Esophagus muscularis mucosa (tissue), 4 donors: Measurements from ENCODE around the gene PRM3. TPM values are rescaled to one million over a fixed set of nuclear protein-coding genes. Genes with fewer than 3 reads are reported as not detected.

ENCODE experiments used
- DNase-seq: peaks from one replicate; pipeline ENCODE4 v3.0.0-alpha.2; 2017; ENCODE audit errors: extremely low spot score
- H3K27ac ChIP-seq, 4 donors: fragments of 200-600 bp; sonication (generic); replicated peaks in 1 of 4; 1 replicate in 3 of 4; 2 replicates in 1 of 4; pipeline ENCODE4 v1.5.1; 2016 to 2019; ENCODE audit warnings: mild to moderate bottlenecking in 1 of 4
- H3K27me3 ChIP-seq, 4 donors: fragments of 200-600 bp; sonication (generic); one replicate each; pipeline versions ENCODE4 v1.5.1 to v1.6.0; 2016 to 2019
- H3K36me3 ChIP-seq, 4 donors: fragments of 200-600 bp; sonication (generic); one replicate each; pipeline ENCODE4 v1.5.1; 2016 to 2019
- H3K4me1 ChIP-seq, 4 donors: fragments of 200-600 bp; sonication (generic); one replicate each; pipeline ENCODE4 v1.5.1; 2016 to 2019
- H3K4me3 ChIP-seq, 4 donors: fragments of 200-600 bp; sonication (generic); 1 replicate in 2 of 4; 2 replicates in 2 of 4; pipeline ENCODE4 v1.5.1; 2016 to 2019; ENCODE audit warnings: mild to moderate bottlenecking in 4 of 4, moderate library complexity in 1 of 4
- H3K9me3 ChIP-seq, 4 donors: fragments of 200-600 bp; sonication (generic); 1 replicate in 3 of 4; 2 replicates in 1 of 4; pipeline ENCODE4 v1.5.1; 2016 to 2019
- CTCF ChIP-seq, 3 experiments: fragments of 200-600 bp in 2 of 3; fragments of 450-650 bp in 1 of 3; sonication (generic) in 2 of 3; IDR thresholded peaks; one replicate each; pipeline ENCODE4 v1.5.1; 2017 to 2019; ENCODE audit warnings: antibody characterized with exemption in 3 of 3, mild to moderate bottlenecking in 2 of 3, moderate library complexity in 1 of 3
- EP300 ChIP-seq: sonication (generic); formaldehyde crosslinking; IDR thresholded peaks from one replicate; pipeline ENCODE4 v1.6.1; 2017; ENCODE audit warnings: antibody characterized with exemption
- POLR2A ChIP-seq: fragments of 450-650 bp; IDR thresholded peaks from one replicate; pipeline ENCODE4 v1.6.1; 2017; ENCODE audit warnings: antibody characterized with exemption, moderate library complexity, mild to moderate bottlenecking, low read depth
- POLR2AphosphoS5 ChIP-seq, 2 donors: sonication (generic); formaldehyde crosslinking; IDR thresholded peaks; one replicate each; pipeline ENCODE4 v1.6.1; 2017; ENCODE audit warnings: antibody characterized with exemption in 2 of 2
- WGBS: methylation state at CpG from one replicate; pipeline ENCODE4 v1.1.5; 2018; 5-methylcytosine and 5-hydroxymethylcytosine counted together
- intact Hi-C: fragments of 100-400 bp; cut with DNase I; formaldehyde crosslinking; loops from one replicate; pipeline ENCODE4 v1.15.1; 2023
- total RNA-seq, 4 donors: library from RNA; depleted of rRNA; stranded (reverse); fragments of >200 nt; gene quantifications; one replicate each; pipeline versions ENCODE4 v1.1.0 to v1.2.1, GENCODE V29; 2016

PRM3 gene
- total RNA-seq, 4 donors from 2014 or later: not detected

- intact Hi-C loops: no loop called here
- H3K9me3 ChIP-seq: no peaks in the 10 kb centered on the region
These were observed 4.5 kb downstream of the PRM3 start, which contains the start of gene TNP2 for GRCh38 chr16:11268921-11269375. Gene TNP2 (minus strand): TSS chr16:11269325. CDS start chr16:11269262, 63 bp downstream.

GRCh38 chr16:11265124-11265523 lies 8.3 kb downstream of the PRM3 start:
- 92% methylated on average over 7 of the region's 7 CpGs for WGBS
- no peaks in the 10 kb centered on the region for H3K9me3 ChIP-seq
- intact Hi-C loops: no loop called here
- no peaks in the 10 kb centered on the region for H3K4me1 ChIP-seq
- no peak overlapping the region for H3K4me3 ChIP-seq
- no peak for TF ChIP-seq POLR2AphosphoS5 (IDR thresholded peaks at IDR 0.05)
- no peaks in the 10 kb centered on the region for H3K27me3 ChIP-seq
- no peak overlapping the region for H3K27ac ChIP-seq
- H3K36me3 ChIP-seq: no peaks in the 10 kb centered on the region
- no peak for DNase-seq

More at GRCh38 chr16:11268921-11269375, 4.5 kb downstream of the PRM3 start, which contains the start of gene TNP2:
- no peaks in the 10 kb centered on the region for H3K36me3 ChIP-seq
- no peak for DNase-seq
- no peaks in the 10 kb centered on the region for H3K27me3 ChIP-seq
- WGBS: 91% methylated on average over 7 of the region's 11 CpGs
- no peak within 1 kb of the TSS for H3K27ac ChIP-seq
- H3K4me1 ChIP-seq: no peaks in the 10 kb centered on the region
- H3K4me3 ChIP-seq: no peak within 1 kb of the TSS
- no peak for TF ChIP-seq EP300
- TF ChIP-seq POLR2A: no peak
- no peak for TF ChIP-seq POLR2AphosphoS5 (IDR thresholded peaks at IDR 0.05)
- TF ChIP-seq CTCF (IDR thresholded peaks at IDR 0.05): no peak

- Histone ChIP-seq H3K27me3 (no peaks in the 10 kb centered on the region), H3K9me3 (no peaks in the 10 kb centered on the region), H3K4me3 (no peak overlapping the region), H3K36me3 (no peaks in the 10 kb centered on the region), H3K27ac (no peak overlapping the region), H3K4me1 (peaks cover 2 to 4% (median 2%) of the 10 kb centered on the region in 4 donors)
- no peak for DNase-seq
- 76% methylated on average over 9 of the region's 9 CpGs for WGBS
- intact Hi-C loops: no loop called here
- TF ChIP-seq EP300 (no peak), POLR2AphosphoS5 (IDR thresholded peaks at IDR 0.05) (no peak), POLR2A (no peak)
These were observed 9.1 kb downstream of the PRM3 start for GRCh38 chr16:11264155-11264832.

GRCh38 chr16:11263737-11264136 lies 9.7 kb downstream of the PRM3 start:
- no peak for DNase-seq
- TF ChIP-seq EP300: no peak
- TF ChIP-seq POLR2A: no peak
- no peak for TF ChIP-seq CTCF (IDR thresholded peaks at IDR 0.05)
- TF ChIP-seq POLR2AphosphoS5 (IDR thresholded peaks at IDR 0.05): no peak
- Histone ChIP-seq H3K27me3 (no peaks in the 10 kb centered on the region), H3K4me1 (peaks cover 7 to 9% (median 7%) of the 10 kb centered on the region in 4 donors), H3K4me3 (no peak overlapping the region), H3K36me3 (no peaks in the 10 kb centered on the region), H3K27ac (no peak overlapping the region), H3K9me3 (no peaks in the 10 kb centered on the region)
- intact Hi-C loops: no loop called here
- 76% methylated on average over 4 of the region's 4 CpGs for WGBS

GRCh38 chr16:11262915-11263314 lies 10.5 kb downstream of the PRM3 start:
- H3K9me3 ChIP-seq: no peaks in the 10 kb centered on the region
- H3K36me3 ChIP-seq: no peaks in the 10 kb centered on the region
- intact Hi-C loops: no loop called here
- WGBS: 90% methylated on average over 8 of the region's 8 CpGs
- TF ChIP-seq EP300 (no peak), CTCF (IDR thresholded peaks at IDR 0.05) (no peak), POLR2A (no peak), POLR2AphosphoS5 (IDR thresholded peaks at IDR 0.05) (no peak)
- H3K27me3 ChIP-seq: no peaks in the 10 kb centered on the region
- H3K27ac ChIP-seq: no peak overlapping the region
- no peak for DNase-seq
- peaks cover 11 to 16% (median 12%) of the 10 kb centered on the region in 4 donors for H3K4me1 ChIP-seq
- no peak overlapping the region for H3K4me3 ChIP-seq
